Activated B cell treated with CpG ODN at 0.5 μM for 24 hours (primary cell): ENCODE results near the gene TMED5. TPM values are rescaled to one million over a fixed set of nuclear protein-coding genes. Genes with fewer than 3 reads are reported as not detected.
"Not testable (repeated sequence)": the region's sequence is repeated elsewhere in the genome, so short reads cannot be mapped to it uniquely, and the experiment has no call there.

ENCODE experiments used
- ATAC-seq: fragments of 200-7000 bp; cut with Tn5 transposase; one replicate; pipeline ENCODE4 v1.10.0; 2021; ENCODE audit warnings: low read depth, mild to moderate bottlenecking, moderate library complexity
- CTCF ChIA-PET: fragments of 350-600 bp; sonication (Branson Sonifier 250); formaldehyde crosslinking; loops from one replicate; lab custom pipeline; 2021; ENCODE audit warnings: antibody characterized with exemption; lab: Charles Lee
- POLR2A ChIA-PET: fragments of 350-600 bp; sonication (Branson Sonifier 250); formaldehyde crosslinking; loops from one replicate; lab custom pipeline; 2021; ENCODE audit warnings: antibody characterized with exemption; lab: Charles Lee
- DNase-seq: peaks from one replicate; pipeline ENCODE4 v3.0.0; 2022
- H3K27ac Mint-ChIP-seq: one replicate; pipeline ENCODE4 v1.8.0; 2020; ENCODE audit warnings: mixed read lengths
- H3K27me3 Mint-ChIP-seq: one replicate; pipeline ENCODE4 v1.8.0; 2021; ENCODE audit warnings: mixed read lengths
- H3K36me3 Mint-ChIP-seq: one replicate; pipeline ENCODE4 v1.8.0; 2021; ENCODE audit warnings: low read depth, mixed read lengths
- H3K4me1 Mint-ChIP-seq: one replicate; pipeline ENCODE4 v1.8.0; 2021; ENCODE audit warnings: mixed read lengths
- H3K4me3 Mint-ChIP-seq: one replicate; pipeline ENCODE4 v1.8.0; 2020; ENCODE audit warnings: mild to moderate bottlenecking, mixed read lengths
- H3K9me3 Mint-ChIP-seq: one replicate; pipeline ENCODE4 v1.8.0; 2020; ENCODE audit warnings: mixed read lengths
- intact Hi-C: fragments of 100-400 bp; cut with micrococcal nuclease; formaldehyde crosslinking; loops from one replicate; pipeline ENCODE4 v1.15.1; 2024
- total RNA-seq: library from RNA; stranded (reverse); gene quantifications from 2 replicates; pipeline ENCODE4 v1.2.3, GENCODE V29; 2022
- TF ChIP-seq, protein P1 (sequence below): fragments of 200-600 bp; IDR thresholded peaks from one replicate; pipeline ENCODE4 v1.8.0; 2022; ENCODE audit warnings: antibody characterized with exemption, mild to moderate bottlenecking

The TMED5 gene
- 38.7 and 42.3 TPM in 2 replicates for total RNA-seq

DNA sequence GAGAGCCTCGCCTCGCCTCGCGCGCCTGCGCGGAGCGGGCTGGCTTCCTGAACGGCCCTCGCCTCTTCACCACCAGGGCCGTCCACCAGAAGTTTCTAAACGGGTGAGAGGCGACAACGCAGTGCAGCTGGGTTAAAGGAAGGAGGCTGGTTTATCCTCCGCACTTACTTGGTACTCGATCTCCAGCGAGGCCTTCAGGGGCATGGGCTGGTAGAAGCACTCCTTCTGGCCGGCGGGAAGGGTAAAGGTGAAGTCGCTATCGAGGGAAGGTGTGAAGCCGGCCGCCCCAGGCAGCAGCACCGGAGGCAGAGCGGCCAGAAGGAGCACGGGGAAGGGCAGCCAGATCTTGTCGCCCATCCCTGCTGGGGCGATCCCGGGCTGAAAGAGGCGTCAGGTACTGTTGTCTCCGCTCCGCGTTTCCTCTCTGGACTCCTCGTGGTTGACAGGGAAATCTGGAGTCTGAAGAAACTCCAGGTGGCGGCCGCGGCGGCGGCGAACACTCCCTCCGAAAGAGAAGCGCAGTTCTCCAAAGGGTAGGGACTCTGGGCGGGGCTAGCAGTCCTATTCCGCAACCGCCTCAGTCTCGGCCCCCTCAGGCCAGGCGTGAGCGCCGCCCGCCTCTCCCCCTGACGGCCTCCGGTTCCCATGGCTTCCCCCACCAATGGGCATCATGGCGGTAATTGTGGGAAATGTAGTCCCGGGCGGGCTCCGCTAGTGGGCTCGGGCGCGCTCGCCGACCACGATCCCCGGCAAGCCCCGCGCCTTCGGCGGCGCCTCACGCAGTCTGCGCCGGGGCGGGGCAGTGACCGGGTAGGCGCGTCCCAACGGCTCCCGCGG lies at the start of gene TMED5:
Gene TMED5 (minus strand): TSS at position 528 of the 837 bp plus-strand sequence. CDS start 171 bp downstream, at position 357.
- intact Hi-C loops = loop anchor here (1.0 to 10.0 kb wide), 14 partner anchors 15 to 885 kb away; partner anchors contain the start of genes DIPK1A, EVI5, GCLM and GLMN
- Mint-ChIP-seq H3K27ac (peak within 1 kb of the TSS; percentile 96), H3K27me3 (no peaks in the 10 kb centered on the region), H3K4me1 (peaks cover 51% of the 10 kb centered on the region), H3K4me3 (peak within 1 kb of the TSS; percentile 94), H3K9me3 (no peaks in the 10 kb centered on the region), H3K36me3 (peaks cover 38% of the 10 kb centered on the region)
- ATAC-seq = peak; percentile 84
- TF ChIP-seq, protein P1, sequence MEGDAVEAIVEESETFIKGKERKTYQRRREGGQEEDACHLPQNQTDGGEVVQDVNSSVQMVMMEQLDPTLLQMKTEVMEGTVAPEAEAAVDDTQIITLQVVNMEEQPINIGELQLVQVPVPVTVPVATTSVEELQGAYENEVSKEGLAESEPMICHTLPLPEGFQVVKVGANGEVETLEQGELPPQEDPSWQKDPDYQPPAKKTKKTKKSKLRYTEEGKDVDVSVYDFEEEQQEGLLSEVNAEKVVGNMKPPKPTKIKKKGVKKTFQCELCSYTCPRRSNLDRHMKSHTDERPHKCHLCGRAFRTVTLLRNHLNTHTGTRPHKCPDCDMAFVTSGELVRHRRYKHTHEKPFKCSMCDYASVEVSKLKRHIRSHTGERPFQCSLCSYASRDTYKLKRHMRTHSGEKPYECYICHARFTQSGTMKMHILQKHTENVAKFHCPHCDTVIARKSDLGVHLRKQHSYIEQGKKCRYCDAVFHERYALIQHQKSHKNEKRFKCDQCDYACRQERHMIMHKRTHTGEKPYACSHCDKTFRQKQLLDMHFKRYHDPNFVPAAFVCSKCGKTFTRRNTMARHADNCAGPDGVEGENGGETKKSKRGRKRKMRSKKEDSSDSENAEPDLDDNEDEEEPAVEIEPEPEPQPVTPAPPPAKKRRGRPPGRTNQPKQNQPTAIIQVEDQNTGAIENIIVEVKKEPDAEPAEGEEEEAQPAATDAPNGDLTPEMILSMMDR = no peak
- DNase-seq = peak; percentile 93
- CTCF ChIA-PET = no interaction called here
- POLR2A ChIA-PET = interaction anchor here (1.1 to 2.9 kb wide), 3 partner anchors 30 to 699 kb away, joined by 3 to 17 read pairs (median 4); partner anchors contain the start of genes DNTTIP2 and MTF2

DNA sequence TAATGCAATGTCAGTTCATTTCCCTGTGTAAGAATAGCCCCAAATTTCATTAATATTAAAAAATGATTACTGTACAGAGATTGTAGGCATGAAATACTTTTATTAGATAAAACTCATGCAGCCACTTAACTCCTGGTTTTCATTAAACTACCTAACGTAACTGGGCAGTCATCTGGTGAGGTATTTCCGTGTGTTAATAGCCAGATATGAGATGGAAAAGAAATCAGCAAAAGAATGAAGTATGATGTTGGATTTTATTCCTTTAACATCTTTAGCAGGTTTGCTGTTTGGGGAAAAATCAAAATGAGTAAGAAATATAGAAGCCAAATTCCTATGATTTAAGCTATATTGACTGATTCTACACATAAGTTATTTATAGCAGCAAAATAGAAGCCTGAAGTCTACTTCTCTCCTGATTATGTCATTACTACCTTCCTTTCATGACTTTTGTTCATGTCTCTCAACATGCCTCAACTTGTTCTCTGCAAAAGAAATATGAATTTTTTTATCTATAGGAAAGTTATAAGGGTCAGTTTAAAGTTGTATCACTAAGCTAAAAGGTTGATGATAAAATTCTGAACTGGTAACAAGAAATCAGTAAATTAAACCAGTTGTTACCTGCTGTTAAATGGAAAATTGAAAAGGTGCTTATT lies 42.9 kb upstream of the TMED5 start:
- H3K27ac Mint-ChIP-seq = no peak overlapping the region
- H3K27me3 Mint-ChIP-seq = no peaks in the 10 kb centered on the region
- peaks cover 37% of the 10 kb centered on the region for H3K4me1 Mint-ChIP-seq
- CTCF ChIA-PET = no interaction called here
- intact Hi-C loops = no loop called here
- no peak for ATAC-seq
- H3K9me3 Mint-ChIP-seq = no peaks in the 10 kb centered on the region
- peaks cover 22% of the 10 kb centered on the region for H3K36me3 Mint-ChIP-seq
- TF ChIP-seq, protein P1 = no peak
- DNase-seq = no peak
- no peak overlapping the region for H3K4me3 Mint-ChIP-seq
- POLR2A ChIA-PET = no interaction called here

DNA sequence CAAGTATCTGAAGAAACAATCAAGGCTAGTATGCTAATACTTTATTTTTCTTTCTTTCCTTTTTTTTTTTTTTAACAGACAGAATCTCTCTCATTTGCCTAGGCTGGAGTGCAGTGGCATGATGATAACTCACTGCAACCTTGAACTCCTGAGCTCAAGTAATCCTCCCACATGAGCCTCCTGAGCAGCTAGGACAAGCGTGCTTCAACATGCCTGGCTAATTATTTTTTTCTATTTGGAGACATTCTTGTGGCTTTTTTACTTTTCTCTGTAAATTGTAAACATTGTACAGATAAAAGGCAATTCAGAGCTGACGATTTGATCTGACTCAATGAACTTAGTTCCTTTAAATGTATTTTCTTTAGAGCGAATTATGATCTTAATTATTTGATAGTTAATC lies 41.7 kb upstream of the TMED5 start:
- Mint-ChIP-seq H3K27ac (no peak overlapping the region), H3K4me1 (peaks cover 37% of the 10 kb centered on the region), H3K36me3 (peaks cover 28% of the 10 kb centered on the region), H3K9me3 (no peaks in the 10 kb centered on the region), H3K27me3 (no peaks in the 10 kb centered on the region), H3K4me3 (no peak overlapping the region)
- POLR2A ChIA-PET = no interaction called here
- intact Hi-C loops = no loop called here
- DNase-seq (no peak), ATAC-seq (no peak)
- CTCF ChIA-PET = no interaction called here
- TF ChIP-seq, protein P1 = no peak

DNA sequence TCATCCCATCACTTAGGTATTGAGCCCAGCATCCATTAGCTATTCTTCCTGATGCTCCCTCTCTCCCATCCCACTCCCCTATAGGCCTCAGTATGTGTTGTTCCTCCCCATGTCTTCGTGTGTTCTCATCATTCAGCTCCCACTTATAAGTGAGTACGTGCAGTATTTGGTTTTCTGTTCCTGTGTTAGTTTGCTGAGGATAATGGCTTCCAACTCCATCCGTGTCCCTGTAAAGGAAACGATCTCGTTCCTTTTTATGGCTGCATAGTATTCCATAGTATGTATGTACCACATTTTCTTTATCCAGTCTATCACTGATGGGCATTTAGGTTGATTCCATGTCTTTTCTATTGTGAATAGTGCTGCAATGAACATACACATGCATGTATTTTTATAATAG lies 40.5 kb upstream of the TMED5 start:
- H3K27me3 Mint-ChIP-seq, H3K4me3 Mint-ChIP-seq, H3K27ac Mint-ChIP-seq, DNase-seq, POLR2A ChIA-PET, H3K9me3 Mint-ChIP-seq, CTCF ChIA-PET, ATAC-seq, intact Hi-C loops: not testable (repeated sequence)
- H3K36me3 Mint-ChIP-seq = peaks cover 27% of the 10 kb centered on the region
- peaks cover 35% of the 10 kb centered on the region for H3K4me1 Mint-ChIP-seq

DNA sequence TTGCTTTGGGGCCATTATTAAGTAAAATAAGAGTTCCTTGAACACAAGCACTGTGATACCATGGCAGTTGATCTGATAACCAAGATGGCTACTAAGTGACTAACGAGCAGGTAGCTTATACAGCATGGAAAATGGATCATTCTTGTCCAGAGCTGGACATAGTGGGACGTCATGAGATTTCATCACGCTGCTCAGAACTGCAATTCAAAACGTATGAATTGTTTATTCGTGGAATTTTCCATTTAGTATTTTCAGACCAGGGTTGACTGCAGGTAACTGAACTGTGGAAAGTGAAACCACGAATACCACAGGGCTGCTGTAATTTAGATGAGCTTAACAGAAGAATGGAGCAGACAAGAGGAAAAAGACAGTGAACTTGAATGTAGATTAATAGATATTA lies 39.2 kb upstream of the TMED5 start:
- no peak for DNase-seq
- peak overlapping the region; percentile 65 for H3K4me3 Mint-ChIP-seq
- peaks cover 27% of the 10 kb centered on the region for H3K4me1 Mint-ChIP-seq
- H3K27me3 Mint-ChIP-seq = no peaks in the 10 kb centered on the region
- H3K27ac Mint-ChIP-seq = peak overlapping the region; percentile 61
- peak; percentile 72 for ATAC-seq
- CTCF ChIA-PET = no interaction called here
- POLR2A ChIA-PET = interaction anchor here (0.5 to 0.6 kb wide), 2 partner anchors 22 to 33 kb away, joined by 3 to 7 read pairs; no protein-coding TSS in a partner anchor
- TF ChIP-seq, protein P1 = no peak
- no peaks in the 10 kb centered on the region for H3K9me3 Mint-ChIP-seq
- H3K36me3 Mint-ChIP-seq = peaks cover 32% of the 10 kb centered on the region
- intact Hi-C loops = loop anchor here (2.0 kb wide), 1 partner anchor 39 kb away; the partner anchor contains the start of genes CCDC18 and TMED5
